ENCODE data around the gene CTNNBIP1.

The CTNNBIP1 gene

DNA sequence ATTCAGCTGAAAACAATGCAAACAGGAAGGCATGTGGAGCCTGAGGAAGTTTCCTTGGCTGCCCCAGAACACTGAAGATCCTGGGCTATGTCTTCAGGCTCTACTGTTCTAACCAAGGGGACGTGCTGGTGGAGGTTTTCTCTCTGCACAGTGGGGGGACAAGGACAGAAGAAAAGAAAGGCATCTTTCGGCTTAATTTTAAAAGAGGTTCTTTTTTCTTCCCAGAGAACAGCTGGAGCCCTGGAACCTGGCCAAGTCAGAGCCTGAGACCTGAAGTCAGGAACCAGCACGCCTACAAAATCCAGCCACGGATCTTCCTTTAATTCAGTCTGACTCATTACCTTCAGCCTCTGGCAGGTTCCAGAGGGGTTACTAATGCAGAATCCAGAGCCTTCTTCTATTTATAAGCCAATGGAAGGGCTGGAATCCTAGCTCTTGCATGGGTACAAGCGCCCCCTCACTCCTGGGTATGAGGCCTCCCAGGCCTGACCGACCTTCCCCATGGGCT, 19.8 kb downstream of the CTNNBIP1 start:
- Histone ChIP-seq H3K36me3 (ENCODE audit: control insufficient read depth, insufficient read depth, low read length) (no peaks in the 10 kb centered on the region), H3K27ac (ENCODE audit: insufficient read depth, low read depth, low read length, poor library complexity, severe bottlenecking) (peak overlapping the region; percentile 52), H3K4me1 (ENCODE audit: control insufficient read depth, insufficient read depth, low read length) (peaks cover 37% of the 10 kb centered on the region), H3K9me3 (ENCODE audit: control insufficient read depth, low read length) (no peaks in the 10 kb centered on the region), H3K4me3 (ENCODE audit: insufficient read depth, low read depth, low read length) (no peak overlapping the region), H3K27me3 (ENCODE audit: control insufficient read depth, insufficient read depth, low read length, poor library complexity, severe bottlenecking) (no peaks in the 10 kb centered on the region)
- 39 to 46% methylated on average over 6 of the region's 6 CpGs for WGBS, 2 experiments

- H3K4me1 ChIP-seq (ENCODE audit: control insufficient read depth, insufficient read depth, low read length), result peaks cover 44% of the 10 kb centered on the region
- peak overlapping the region; percentile 52 for H3K27ac ChIP-seq (ENCODE audit: insufficient read depth, low read depth, low read length, poor library complexity, severe bottlenecking)
- no peaks in the 10 kb centered on the region for H3K9me3 ChIP-seq (ENCODE audit: control insufficient read depth, low read length)
- H3K27me3 ChIP-seq (ENCODE audit: control insufficient read depth, insufficient read depth, low read length, poor library complexity, severe bottlenecking), result no peaks in the 10 kb centered on the region
- no peaks in the 10 kb centered on the region for H3K36me3 ChIP-seq (ENCODE audit: control insufficient read depth, insufficient read depth, low read length)
- no peak overlapping the region for H3K4me3 ChIP-seq (ENCODE audit: insufficient read depth, low read depth, low read length)
- WGBS, 2 experiments, result 94 to 95% methylated on average over 7 to 8 of the region's 8 CpGs
These were observed 20.7 kb downstream of the CTNNBIP1 start for GRCh38 chr1:9889411-9889810.

GRCh38 chr1:9888886-9889285, 21.2 kb downstream of the CTNNBIP1 start:
- Histone ChIP-seq H3K27me3 (ENCODE audit: control insufficient read depth, insufficient read depth, low read length, poor library complexity, severe bottlenecking) (no peaks in the 10 kb centered on the region), H3K27ac (ENCODE audit: insufficient read depth, low read depth, low read length, poor library complexity, severe bottlenecking) (no peak overlapping the region), H3K4me3 (ENCODE audit: insufficient read depth, low read depth, low read length) (no peak overlapping the region), H3K9me3 (ENCODE audit: control insufficient read depth, low read length) (no peaks in the 10 kb centered on the region), H3K4me1 (ENCODE audit: control insufficient read depth, insufficient read depth, low read length) (peaks cover 49% of the 10 kb centered on the region), H3K36me3 (ENCODE audit: control insufficient read depth, insufficient read depth, low read length) (no peaks in the 10 kb centered on the region)
- WGBS, 2 experiments, result 87 to 88% methylated on average over 9 of the region's 9 CpGs

DNA sequence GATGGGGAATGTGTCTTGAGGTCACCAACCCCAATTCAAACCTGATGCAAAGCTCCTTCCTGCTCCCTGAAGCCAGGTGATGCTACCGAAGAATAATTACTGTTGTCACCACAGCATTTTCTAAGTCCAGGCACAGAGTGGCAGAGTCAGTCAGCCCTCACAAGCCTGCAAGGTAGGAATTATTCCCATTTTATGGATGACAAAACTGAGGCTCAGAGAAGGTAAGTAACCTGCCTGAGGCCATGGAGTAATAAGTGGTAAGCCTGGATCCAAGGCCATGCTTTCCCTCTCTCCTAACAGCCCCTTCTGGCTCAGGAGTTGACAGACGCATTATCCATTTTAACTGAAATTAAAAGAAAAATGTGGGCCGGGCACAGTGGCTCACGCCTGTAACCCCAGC, 23.0 kb downstream of the CTNNBIP1 start:
- no peaks in the 10 kb centered on the region for H3K27me3 ChIP-seq (ENCODE audit: control insufficient read depth, insufficient read depth, low read length, poor library complexity, severe bottlenecking)
- no peaks in the 10 kb centered on the region for H3K36me3 ChIP-seq (ENCODE audit: control insufficient read depth, insufficient read depth, low read length)
- H3K27ac ChIP-seq (ENCODE audit: insufficient read depth, low read depth, low read length, poor library complexity, severe bottlenecking), result no peak overlapping the region
- no peaks in the 10 kb centered on the region for H3K9me3 ChIP-seq (ENCODE audit: control insufficient read depth, low read length)
- H3K4me3 ChIP-seq (ENCODE audit: insufficient read depth, low read depth, low read length), result no peak overlapping the region
- peaks cover 49% of the 10 kb centered on the region for H3K4me1 ChIP-seq (ENCODE audit: control insufficient read depth, insufficient read depth, low read length)
- 88 to 91% methylated on average over 4 of the region's 4 CpGs for WGBS, 2 experiments

DNA sequence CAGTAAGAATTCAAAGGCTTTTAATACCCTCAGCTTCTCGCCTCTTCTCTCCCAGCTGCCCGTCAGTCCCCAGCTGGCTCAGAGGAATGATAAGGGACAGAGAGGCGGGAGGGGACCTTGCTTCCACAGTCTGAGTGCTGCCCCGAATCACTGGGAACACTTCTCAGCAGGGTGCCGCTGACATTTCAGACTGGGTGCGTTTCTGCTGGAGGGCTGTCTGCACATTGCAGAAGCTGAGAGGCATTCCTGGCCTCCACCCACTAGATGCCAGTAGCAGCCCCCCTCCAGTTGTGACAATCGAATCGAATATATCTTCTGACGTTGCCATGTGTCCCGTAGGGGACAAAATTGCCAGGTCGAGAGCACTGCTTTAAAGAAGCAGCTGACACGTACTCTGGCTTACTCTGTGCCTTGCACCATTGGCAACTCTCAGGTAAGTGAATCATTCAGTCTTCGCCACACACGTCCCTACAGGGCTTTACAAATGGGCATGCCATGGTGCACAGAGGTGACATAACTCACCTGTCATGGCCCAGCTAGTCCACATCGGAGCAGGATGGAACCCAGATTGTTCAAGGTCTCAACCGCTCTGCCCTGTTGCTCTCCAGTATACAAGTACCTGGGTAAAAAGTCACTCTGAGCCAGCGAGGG, 23.9 kb downstream of the CTNNBIP1 start:
- no peak overlapping the region for H3K4me3 ChIP-seq (ENCODE audit: insufficient read depth, low read depth, low read length)
- peaks cover 49% of the 10 kb centered on the region for H3K4me1 ChIP-seq (ENCODE audit: control insufficient read depth, insufficient read depth, low read length)
- no peaks in the 10 kb centered on the region for H3K27me3 ChIP-seq (ENCODE audit: control insufficient read depth, insufficient read depth, low read length, poor library complexity, severe bottlenecking)
- 73 to 79% methylated on average over 17 of the region's 17 CpGs for WGBS, 2 experiments
- H3K9me3 ChIP-seq (ENCODE audit: control insufficient read depth, low read length), result no peaks in the 10 kb centered on the region
- H3K36me3 ChIP-seq (ENCODE audit: control insufficient read depth, insufficient read depth, low read length), result no peaks in the 10 kb centered on the region
- H3K27ac ChIP-seq (ENCODE audit: insufficient read depth, low read depth, low read length, poor library complexity, severe bottlenecking), result no peak overlapping the region

DNA sequence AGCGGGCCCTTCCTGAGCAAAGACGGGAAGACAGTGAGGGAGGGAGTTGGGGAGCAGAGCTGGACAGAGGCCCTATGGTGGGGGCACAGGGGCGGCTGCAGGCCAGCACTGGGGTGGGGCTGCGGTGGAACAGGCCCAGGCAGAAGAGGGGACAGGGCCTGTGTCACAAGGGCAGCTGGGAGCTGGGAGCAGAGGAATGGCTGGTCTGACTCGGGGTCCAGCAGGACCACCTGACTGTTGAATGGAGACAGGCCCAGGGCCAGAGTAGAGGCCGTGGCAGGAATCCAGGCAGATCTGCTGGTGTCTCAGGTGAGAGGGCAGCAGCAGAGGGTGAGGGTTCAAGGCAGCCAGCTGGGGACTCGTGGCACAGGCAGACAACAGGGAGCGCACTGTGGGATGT, 25.3 kb downstream of the CTNNBIP1 start:
- no peak overlapping the region for H3K27ac ChIP-seq (ENCODE audit: insufficient read depth, low read depth, low read length, poor library complexity, severe bottlenecking)
- H3K4me1 ChIP-seq (ENCODE audit: control insufficient read depth, insufficient read depth, low read length), result peaks cover 35% of the 10 kb centered on the region
- H3K27me3 ChIP-seq (ENCODE audit: control insufficient read depth, insufficient read depth, low read length, poor library complexity, severe bottlenecking), result no peaks in the 10 kb centered on the region

DNA sequence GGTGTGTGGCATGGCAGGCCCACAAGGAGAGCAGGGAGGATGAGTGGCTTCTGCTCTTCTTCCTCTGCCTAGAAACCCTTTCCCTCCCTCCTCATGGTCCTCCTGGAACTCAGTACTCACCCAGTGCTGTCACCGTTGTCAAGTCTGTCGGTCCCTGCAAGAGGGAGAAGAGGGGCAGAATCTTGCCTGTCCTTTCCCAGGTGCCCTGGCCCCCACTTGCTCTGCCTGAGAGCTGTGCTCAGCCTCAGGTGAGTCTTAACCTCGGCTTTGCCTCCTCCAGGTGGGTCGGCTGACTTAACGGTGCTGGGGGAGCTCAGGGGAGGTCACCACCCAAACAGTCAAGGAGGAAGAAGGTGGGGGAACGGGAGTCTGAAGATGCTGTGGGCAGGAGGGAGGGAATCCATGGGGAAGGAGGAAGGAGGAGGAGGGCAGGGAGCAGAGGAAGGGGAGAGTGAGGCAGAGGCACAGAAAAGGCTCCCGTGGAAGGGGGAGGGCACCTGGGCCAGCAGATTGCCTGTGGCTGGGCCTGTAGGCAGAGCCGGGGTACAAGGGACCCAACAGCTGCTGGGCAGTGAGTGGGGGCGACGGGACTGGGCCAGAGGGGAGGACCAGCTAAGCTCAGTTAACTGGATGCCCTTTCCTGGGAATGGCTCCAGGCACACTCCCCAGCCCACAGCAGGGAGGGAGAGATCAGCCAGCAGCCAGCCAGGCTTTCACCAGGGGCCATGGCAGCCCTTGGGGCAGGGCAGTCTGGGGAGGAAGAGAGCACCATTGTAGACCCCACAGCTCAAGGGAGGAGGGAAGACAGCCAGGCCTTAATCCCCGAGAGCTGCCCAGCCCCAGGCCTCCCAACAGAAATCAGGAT, 26.3 kb downstream of the CTNNBIP1 start:
- Histone ChIP-seq H3K4me1 (ENCODE audit: control insufficient read depth, insufficient read depth, low read length) (peaks cover 31% of the 10 kb centered on the region), H3K4me3 (ENCODE audit: insufficient read depth, low read depth, low read length) (no peak overlapping the region), H3K27me3 (ENCODE audit: control insufficient read depth, insufficient read depth, low read length, poor library complexity, severe bottlenecking) (no peaks in the 10 kb centered on the region), H3K9me3 (ENCODE audit: control insufficient read depth, low read length) (no peaks in the 10 kb centered on the region), H3K27ac (ENCODE audit: insufficient read depth, low read depth, low read length, poor library complexity, severe bottlenecking) (no peak overlapping the region), H3K36me3 (ENCODE audit: control insufficient read depth, insufficient read depth, low read length) (no peaks in the 10 kb centered on the region)
- 75 to 83% methylated on average over 11 of the region's 11 CpGs for WGBS, 2 experiments

More for the DNA sequence above, 25.3 kb downstream of the CTNNBIP1 start:
- no peak overlapping the region for H3K4me3 ChIP-seq (ENCODE audit: insufficient read depth, low read depth, low read length)
- 91 to 95% methylated on average over 8 of the region's 8 CpGs for WGBS, 2 experiments
- H3K9me3 ChIP-seq (ENCODE audit: control insufficient read depth, low read length), result no peaks in the 10 kb centered on the region
- no peaks in the 10 kb centered on the region for H3K36me3 ChIP-seq (ENCODE audit: control insufficient read depth, insufficient read depth, low read length)

DNA sequence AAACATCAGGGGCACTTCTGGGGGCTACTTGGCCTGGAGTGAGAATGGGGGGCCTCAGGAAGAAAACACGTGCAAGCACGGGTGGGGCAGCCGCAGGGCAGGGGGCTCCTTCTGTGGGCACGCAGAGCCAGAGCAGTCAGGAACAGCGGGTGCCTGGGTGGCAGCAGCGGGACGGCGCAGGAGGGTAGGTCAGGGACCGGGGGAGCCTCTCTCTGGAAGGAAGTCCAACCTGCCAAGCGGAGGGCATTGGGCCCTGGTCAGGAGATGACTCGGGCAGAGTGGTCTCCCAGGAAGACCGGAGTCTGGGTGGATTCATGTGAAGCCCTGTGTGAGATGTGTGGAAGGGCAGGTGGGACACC, 27.1 kb downstream of the CTNNBIP1 start:
- H3K4me1 ChIP-seq (ENCODE audit: control insufficient read depth, insufficient read depth, low read length), result peaks cover 26% of the 10 kb centered on the region
- H3K4me3 ChIP-seq (ENCODE audit: insufficient read depth, low read depth, low read length), result no peak overlapping the region
- H3K9me3 ChIP-seq (ENCODE audit: control insufficient read depth, low read length), result no peaks in the 10 kb centered on the region
- WGBS, 2 experiments, result 94 to 95% methylated on average over 12 of the region's 12 CpGs
- no peak overlapping the region for H3K27ac ChIP-seq (ENCODE audit: insufficient read depth, low read depth, low read length, poor library complexity, severe bottlenecking)
- no peaks in the 10 kb centered on the region for H3K27me3 ChIP-seq (ENCODE audit: control insufficient read depth, insufficient read depth, low read length, poor library complexity, severe bottlenecking)
- H3K36me3 ChIP-seq (ENCODE audit: control insufficient read depth, insufficient read depth, low read length), result no peaks in the 10 kb centered on the region

GRCh38 chr1:9882296-9882944, 27.6 kb downstream of the CTNNBIP1 start:
- 95% methylated on average over 12 of the region's 12 CpGs for WGBS, 2 experiments
- Histone ChIP-seq H3K27ac (ENCODE audit: insufficient read depth, low read depth, low read length, poor library complexity, severe bottlenecking) (no peak overlapping the region), H3K4me1 (ENCODE audit: control insufficient read depth, insufficient read depth, low read length) (peaks cover 26% of the 10 kb centered on the region), H3K4me3 (ENCODE audit: insufficient read depth, low read depth, low read length) (no peak overlapping the region), H3K36me3 (ENCODE audit: control insufficient read depth, insufficient read depth, low read length) (no peaks in the 10 kb centered on the region), H3K9me3 (ENCODE audit: control insufficient read depth, low read length) (no peaks in the 10 kb centered on the region), H3K27me3 (ENCODE audit: control insufficient read depth, insufficient read depth, low read length, poor library complexity, severe bottlenecking) (no peaks in the 10 kb centered on the region)

DNA sequence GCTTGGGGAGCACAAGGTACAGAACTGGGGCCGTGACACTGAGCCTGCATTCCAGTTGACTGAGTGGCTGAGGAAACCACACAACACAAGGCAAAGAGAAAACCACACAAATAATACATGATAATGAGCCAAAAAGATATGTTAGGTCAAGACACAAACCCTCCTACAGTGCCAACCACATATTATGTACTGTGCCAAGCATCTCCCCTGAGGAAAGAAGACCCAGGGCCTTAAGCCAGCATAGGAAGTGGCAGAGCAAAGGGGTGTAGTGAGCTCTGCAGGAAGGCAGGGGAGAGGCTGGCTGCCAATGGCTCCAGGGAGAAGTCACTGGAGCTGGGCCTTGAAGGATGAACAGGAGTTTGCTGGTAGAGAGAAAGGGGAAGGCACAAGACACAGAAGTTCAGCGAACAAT, 28.2 kb downstream of the CTNNBIP1 start:
- Histone ChIP-seq H3K27ac (ENCODE audit: insufficient read depth, low read depth, low read length, poor library complexity, severe bottlenecking) (no peak overlapping the region), H3K9me3 (ENCODE audit: control insufficient read depth, low read length) (no peaks in the 10 kb centered on the region), H3K27me3 (ENCODE audit: control insufficient read depth, insufficient read depth, low read length, poor library complexity, severe bottlenecking) (no peaks in the 10 kb centered on the region), H3K4me3 (ENCODE audit: insufficient read depth, low read depth, low read length) (no peak overlapping the region), H3K4me1 (ENCODE audit: control insufficient read depth, insufficient read depth, low read length) (peaks cover 23% of the 10 kb centered on the region), H3K36me3 (ENCODE audit: control insufficient read depth, insufficient read depth, low read length) (no peaks in the 10 kb centered on the region)
- 95 to 97% methylated on average over 2 of the region's 2 CpGs for WGBS, 2 experiments
